HT-29 (cell line): ENCODE data around the gene TRAF5. TPM values are rescaled to one million over a fixed set of nuclear protein-coding genes. Genes with fewer than 3 reads are reported as not detected.
"Not testable (repeated sequence)": the region's sequence is repeated elsewhere in the genome, so short reads cannot be mapped to it uniquely, and the experiment has no call there.

Experiments
- DNase-seq: peaks from one replicate; pipeline ENCODE4 v3.0.0-alpha.2; 2015; ENCODE audit warnings: low spot score
- total RNA-seq: library from RNA; depleted of rRNA; stranded (reverse); fragments of >200 nt; shearing (Covaris generic); gene quantifications from 2 replicates; pipeline ENCODE4 v1.2.3, GENCODE V29; 2014; rRNA removed

The TRAF5 gene, protein sequence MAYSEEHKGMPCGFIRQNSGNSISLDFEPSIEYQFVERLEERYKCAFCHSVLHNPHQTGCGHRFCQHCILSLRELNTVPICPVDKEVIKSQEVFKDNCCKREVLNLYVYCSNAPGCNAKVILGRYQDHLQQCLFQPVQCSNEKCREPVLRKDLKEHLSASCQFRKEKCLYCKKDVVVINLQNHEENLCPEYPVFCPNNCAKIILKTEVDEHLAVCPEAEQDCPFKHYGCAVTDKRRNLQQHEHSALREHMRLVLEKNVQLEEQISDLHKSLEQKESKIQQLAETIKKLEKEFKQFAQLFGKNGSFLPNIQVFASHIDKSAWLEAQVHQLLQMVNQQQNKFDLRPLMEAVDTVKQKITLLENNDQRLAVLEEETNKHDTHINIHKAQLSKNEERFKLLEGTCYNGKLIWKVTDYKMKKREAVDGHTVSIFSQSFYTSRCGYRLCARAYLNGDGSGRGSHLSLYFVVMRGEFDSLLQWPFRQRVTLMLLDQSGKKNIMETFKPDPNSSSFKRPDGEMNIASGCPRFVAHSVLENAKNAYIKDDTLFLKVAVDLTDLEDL
- total RNA-seq, result 9.4 and 10.5 TPM in 2 replicates

DNA sequence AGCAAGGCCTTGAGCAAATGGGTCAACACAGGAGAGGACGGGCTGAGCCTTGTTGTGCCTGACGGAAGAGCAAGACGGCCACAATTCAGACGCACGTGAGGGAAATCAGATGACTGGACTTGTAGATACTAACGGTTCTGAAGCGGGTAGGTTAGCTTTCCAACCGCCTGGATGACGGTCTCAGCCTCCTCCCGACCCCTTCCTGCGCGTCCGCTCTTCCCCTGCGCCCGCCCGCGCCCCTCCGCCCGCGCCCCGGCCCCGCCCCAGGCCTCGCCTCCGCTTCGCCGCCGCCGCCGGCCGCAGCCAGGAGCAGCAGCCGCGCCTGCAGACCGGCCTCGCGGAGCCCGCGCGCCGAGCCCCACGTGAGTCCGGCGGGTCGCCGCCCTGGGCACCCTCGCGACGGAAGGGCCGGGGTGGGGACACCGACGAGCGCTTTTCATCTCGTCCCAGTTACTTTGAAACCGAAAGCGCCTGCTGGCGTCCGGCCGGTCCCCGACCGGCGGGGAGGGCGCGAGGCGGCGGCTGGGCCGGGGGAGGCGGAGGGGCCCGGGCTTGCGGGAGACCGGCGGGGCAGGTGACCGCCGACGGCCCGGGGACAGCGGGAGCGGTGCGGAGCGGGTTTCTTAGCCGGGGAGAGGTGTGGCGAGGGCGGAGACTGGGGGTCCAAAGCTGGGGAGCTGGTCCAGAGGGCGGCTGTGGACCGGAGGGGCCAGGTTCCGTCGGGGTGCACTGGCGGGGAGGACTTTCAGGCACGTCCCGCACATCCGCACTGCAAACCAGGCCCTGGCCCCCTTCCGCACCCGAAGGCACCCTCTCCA lies at the start of gene TRAF5:
Gene TRAF5, plus strand, starts transcription at position 306 of the 818 bp plus-strand sequence. CDS start 26,407 bp downstream, outside the sequence.
- DNase-seq, result no peak

DNA sequence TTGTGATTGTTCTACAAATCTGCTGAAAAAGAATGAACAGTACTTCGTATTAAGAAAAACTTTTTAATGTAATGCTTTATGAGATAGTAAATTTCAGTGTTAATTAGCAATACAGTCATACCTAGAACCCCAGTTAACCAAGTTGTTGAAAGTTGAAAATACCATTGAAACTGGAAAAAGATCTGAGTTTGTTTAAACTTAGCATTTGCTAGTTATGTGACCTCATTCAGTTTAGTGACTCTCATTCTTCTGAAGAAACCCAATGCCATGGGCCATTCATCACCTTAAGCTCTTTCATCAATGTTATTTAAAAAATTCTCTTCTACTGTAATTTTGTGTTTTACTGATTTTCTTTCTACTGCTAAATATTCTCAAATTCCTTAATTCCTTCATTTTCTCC lies 47.3 kb upstream of the TRAF5 start:
- DNase-seq, result no peak

DNA sequence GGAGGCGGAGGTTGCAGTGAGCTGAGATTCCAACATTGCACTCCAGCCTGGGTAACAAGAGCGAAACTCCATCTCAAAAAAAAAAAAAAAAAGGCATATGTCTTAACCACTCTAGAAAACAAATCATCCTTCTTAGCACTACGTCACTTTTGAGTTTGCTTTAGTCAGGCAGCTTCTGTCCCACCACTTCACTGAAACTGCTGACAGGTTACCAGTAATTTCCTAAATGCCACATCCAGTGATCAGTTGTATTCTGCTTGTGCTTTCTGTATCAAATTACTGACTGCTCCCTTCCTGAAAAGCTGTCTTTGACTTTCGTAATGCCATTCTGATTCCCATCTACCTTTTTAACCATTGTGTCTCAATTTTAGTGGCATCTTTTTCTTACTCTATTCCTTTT lies 45.7 kb upstream of the TRAF5 start:
- no peak for DNase-seq

DNA sequence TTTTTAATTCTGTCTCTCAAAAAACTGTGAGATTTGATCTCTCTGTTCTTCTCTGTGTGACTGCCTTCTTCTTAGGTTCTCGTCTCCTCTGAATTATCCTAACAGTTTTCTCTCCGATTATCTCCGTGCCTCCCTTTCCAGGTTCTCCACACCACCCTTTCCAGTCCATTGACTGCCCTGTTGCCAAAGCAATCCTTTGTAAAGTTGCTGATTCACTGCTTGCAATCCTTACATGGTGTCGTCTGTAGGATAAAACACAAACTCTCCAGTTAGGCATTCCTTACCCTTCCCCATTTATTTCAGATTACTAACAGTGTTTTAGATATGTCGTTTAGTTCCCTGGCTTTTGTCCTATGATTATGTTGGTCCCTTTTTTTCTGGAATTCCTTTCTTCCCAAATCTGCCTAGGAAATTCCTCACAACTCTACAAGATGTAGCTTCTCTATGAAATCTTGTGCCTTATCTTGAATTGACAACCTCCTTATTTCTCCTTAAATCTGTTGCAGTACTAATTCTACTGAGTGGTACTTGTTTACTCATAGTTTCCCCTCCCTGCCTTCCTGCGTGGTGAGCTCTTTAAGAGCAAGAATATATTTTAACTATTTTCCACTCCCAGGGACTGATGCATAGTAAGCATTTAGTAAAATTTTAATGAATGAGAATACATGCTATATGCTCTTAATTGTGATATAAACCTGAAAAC lies 45.2 kb upstream of the TRAF5 start:
- no peak for DNase-seq

DNA sequence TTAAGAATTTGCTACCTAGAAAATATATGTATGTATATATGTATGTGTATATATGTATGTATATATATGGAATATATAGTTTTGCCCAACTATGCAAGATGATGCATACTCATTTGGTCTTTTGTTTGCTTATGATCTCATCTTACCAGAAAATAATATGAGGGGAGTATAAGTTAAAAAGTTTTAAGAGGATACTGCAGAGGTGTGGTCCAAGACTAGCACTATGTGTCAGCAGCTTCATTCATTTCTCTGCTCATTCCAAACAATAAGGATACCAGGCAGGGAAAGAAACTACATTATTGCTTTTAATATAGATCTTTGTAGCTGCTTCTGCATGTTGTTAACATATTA lies 44.6 kb upstream of the TRAF5 start:
- no peak for DNase-seq

DNA sequence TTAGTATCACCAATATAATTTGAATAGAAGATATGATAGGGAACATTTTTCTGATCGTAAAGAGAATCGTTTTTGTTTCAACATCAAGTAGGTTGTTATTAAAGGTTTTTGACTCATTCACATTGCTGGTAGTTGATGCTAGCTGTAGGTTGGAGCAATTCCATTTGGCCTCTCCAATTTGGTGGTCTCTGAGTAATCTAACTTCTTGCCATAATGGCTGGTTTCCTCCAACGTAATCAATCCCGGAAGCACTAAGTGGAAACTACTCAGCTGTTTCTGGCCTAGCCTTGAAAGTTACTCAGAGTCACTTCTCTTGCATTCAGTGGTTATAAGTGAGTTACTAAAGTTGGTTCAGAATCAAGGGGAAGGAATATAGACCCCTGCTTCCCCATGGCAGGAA lies 41.4 kb upstream of the TRAF5 start:
- no peak for DNase-seq

DNA sequence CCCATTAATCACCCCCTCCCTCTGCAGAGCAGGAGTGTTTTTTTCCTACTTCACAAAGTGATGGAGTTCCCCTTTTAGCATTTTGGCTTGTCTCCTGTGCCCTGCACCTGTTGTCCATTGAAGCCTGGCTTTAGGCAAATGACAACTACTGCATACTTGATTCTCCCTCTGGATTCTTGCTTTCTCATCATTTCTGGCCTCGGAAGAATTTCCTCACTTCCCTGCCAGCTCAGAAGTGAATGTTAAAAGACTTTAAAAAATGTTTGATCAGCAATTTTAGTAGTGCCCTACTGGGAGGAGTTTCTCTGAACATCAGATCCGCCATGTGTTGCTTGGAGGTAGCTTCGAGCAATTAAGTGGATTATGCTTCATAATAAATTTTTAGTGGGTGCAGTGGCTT lies 39.4 kb upstream of the TRAF5 start:
- DNase-seq, result no peak

DNA sequence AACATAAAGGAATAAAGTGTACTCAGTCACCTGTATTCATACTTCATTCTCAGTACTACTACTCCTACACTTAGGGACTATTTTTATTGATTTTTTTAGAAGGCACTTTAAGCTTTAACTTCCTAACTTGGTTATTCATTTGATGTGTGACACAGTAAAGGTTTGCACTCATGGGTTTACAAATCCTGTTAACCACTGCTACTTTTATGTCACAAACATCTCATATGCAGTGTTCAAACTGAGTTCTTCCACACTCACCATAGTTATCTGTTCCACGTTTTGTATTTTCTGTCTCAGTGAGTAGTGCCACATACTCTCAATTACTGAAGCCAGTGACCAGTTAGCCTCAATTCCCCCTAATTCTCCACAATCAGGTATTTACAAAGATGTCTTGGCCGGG lies 34.2 kb upstream of the TRAF5 start:
- DNase-seq, result no peak

DNA sequence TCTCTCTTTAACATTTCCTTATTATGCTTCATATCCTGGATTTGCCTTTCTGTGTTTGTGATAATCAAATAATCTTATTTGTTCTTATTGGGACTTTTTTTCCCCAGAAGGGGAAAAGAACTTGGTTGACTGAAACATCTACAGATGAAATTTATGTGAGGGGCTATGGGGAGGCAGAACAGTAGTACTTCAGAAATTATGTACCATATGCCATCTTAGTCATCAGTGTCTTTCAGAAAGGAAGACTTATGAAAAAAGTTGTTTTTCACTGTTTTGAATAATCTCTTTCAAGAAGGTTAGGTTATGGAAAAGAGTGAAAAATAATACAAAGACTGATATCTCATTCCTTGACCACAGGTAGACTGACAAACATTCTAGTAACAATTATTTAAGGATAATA lies 30.2 kb upstream of the TRAF5 start:
- DNase-seq, result no peak

DNA sequence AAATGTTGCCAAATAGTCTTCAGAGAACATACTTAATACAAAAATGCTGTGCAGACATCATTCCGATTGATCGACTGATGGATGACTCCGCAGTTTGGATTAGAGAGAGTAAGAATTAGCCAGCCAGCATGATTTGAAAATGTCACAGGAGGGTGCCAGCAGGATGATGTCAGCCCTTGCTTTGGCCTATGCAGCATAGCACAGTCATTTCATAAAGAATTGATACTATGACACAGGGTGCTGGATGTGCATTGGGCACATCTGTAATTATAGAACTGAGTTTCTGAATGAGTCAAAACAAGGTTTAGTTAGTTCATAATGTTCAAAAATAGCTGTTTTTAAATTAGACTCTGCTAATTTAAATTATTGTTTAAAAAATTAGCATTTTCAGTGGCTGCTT lies 21.6 kb upstream of the TRAF5 start:
- DNase-seq, result no peak

DNA sequence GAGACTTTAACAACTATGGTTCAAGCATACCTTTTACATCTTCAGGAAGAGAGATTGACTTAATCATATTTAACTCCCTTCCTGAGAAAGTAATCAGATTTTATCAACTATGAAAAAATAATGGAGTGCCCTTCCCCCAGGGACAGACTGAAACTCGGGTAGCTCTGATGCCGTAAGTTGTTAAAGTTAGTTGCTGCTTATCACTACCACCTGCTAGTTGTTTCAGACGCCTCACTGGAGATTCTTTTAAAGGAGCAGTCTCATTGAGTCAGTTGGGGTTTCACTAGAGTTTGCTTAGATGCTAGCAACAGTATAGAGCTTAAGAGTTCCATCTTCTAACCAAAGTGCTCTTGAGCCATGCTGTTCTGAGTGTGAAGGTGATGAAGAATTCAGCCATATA lies 17.0 kb upstream of the TRAF5 start:
- no peak for DNase-seq

DNA sequence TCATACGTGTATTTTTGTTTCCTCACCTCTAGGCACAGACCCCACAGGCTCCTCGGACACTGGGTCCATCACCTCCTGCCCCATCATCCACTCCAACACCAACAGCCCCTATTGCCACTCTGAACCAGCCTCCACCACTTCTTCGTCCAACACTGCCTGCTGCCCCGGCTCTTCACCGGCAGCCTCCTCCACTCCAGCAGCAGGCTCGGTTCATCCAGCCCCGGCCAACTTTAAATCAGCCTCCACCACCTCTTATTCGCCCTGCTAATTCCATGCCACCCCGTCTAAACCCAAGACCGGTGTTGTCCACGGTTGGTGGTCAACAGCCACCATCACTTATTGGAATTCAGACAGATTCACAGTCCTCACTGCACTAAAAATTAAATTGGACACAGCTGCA lies 13.2 kb upstream of the TRAF5 start:
- no peak for DNase-seq

DNA sequence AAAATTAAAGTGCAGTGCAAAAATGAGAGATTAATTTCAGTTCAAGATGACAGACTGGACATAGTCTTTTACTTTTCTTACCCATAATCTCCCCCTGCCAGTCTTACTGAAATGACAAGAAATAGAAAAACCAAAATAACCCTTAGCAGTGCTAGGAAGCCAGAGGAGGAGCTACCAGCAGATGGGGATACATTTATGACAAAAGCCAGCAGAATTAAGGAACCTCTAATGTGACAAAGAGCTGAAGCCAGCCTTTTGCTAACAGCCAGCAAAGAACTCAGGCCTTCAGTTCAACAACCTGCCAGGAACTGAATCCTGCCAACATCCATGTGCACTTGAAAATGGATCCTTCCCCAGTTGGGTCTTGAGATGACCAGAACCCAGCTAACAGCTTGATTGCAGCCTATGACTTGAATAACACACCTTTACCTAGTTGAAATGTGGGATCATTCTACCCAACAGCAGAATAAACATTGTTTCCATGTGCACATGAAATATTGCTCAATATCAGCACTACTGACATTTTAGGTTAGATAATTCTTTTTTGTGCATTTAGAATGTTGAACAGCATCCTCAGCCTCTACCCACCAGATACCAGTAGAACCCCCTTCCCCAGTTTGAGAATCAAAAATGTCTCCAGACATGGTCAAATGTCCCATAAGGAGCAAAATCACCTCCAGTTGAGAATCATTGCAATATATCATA lies 7.9 kb upstream of the TRAF5 start:
- no peak for DNase-seq

DNA sequence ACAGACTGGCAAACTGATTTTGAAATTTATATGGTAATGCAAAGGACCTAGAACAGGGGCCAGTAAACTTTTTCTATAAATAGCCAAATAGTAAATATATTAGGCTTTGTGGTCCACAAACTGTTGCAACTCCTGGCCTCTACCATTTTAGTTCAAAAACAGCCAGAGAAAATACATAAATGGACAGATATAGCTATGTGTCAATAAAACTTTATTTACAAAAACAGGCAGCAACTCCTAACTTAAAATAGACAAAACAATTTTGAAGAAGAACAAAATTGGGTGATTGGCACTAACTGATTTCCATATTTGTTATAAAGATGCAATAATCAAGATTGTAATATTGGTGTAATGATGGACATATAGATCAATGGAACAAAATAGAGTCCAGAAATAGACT lies 6.7 kb upstream of the TRAF5 start:
- DNase-seq, result no peak

DNA sequence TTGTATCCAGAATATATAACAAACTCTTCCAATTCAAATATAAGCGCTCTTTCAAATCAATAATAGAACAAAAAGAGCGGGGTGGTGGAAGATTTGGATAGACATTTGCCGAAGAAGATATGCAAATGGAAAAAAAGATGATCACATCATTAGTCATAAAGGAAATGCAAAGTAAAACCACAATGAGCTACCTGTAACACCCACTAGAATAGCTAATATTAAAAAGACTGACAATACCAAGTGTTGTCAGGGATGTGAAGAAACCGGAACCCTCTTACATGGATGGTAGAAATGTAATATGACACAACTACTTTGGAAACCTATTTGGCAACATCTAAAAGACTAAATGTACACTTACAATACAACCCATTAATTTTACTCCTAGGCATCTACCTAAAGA lies 5.7 kb upstream of the TRAF5 start:
- no peak for DNase-seq

DNA sequence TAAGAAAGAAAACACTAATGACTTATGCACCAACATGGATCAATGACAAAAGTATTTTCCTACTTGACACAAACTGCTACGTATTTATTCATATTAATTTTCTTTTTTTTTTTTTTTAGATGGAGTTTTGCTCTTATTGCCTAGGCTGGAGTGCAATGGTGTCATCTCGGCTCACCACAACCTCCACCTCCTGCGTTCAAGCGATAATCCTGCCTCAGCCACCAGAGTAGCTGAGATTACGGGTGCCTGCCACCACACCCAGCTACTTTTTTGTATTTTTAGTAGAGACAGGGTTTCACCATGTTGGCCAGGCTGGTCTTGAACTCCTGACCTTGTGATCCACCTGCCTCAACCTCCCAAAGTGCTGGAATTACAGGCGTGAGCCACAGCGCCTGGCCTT lies 5.0 kb upstream of the TRAF5 start:
- DNase-seq, result not testable (repeated sequence)

DNA sequence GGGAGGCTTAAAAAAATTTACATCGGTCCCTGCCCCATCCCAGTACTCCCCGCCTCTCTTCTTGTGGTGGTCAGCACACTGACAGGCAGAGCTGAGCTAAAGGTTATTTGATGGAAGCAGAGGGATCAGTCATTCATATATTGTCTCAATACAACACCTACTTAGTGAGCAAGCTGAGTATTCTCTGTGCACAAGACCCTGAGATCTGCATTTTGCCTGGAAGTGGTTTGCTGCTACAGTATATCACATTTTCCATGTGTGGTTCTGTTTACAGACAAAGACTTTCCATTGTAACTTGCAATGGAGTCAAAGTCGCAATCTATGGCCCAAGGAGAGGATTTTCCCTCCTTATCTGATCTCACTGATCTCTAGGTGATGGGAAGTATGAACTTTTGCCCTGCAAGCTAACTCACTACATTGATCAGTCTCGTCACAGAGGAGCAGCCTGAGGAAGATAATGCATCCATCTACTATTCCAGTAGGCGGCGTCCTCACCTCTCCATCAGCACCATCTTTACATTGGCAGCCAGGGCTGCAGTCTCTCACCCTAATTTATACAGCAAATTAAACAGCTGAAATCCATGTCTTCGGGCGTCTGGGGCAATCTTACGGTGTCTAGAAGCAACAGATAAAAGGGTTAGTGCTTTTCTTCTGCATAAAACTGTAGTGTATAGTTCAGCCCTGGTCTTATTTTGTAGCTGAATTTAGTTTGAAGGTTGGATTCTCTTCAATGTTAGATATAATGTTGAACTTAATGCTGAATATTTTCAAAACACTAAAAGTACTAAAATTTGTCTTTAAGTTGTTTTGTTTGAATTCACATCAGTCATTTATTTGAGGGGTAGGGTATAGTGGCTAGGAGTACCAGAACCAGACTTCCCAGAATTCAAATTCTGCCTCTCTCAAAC lies 3.2 kb upstream of the TRAF5 start:
- DNase-seq, result peak; percentile 84

DNA sequence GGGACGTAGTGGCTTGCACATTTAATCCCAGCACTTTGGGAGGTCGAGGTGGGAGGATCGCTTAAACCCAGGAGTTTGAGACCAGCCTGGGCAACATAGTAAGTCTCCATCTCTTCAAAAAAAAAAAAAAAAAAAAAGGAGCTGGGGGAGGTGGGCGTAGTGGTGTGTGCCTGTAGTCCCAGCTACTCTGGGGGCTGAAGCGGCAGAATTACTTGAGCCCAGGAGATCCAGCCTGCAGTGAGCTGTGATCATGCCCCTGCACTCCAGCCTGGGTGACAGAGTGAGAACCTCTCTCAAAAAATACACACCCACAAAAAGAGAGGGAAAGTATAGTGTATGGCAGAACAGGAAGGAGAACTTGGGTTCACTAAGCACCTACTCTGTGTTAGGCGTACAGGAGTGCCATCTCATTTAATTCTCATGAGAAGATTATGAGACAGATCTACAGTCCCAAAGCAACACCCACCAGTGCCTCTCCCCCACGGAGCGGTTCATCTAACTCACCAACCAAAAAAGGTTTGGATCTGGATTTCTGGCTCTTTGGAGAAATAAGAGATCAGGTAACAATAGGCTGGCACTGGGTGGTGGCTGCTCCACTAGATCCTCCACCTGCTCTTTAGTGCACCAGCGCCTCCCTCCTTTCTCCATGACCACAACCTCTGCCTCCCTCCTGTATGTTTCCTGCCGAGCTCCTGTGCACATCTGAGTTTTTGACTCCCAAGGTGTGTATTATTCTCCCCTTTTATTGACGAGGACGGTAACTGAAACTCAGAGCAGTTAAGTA lies 1.4 kb upstream of the TRAF5 start:
- no peak for DNase-seq

DNA sequence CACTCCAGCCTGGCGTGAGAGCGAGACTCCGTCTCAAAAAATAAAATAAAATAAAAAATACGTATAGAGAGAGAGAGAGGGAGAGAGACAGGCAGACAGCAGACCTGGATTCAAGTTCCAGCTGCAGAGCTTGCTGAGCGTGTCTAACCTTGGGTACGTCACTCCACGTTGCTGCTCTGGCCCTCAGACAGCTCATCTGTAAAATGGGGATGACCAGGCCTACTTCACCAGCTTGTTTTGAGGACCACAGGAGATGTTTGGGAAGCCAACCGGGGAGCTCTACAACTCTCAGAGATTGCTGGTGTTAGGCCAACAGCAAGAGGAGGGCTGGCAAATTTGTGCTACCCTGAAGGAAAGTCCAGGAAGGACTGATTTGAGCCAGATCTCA lies 499 bp upstream of the TRAF5 start:
- DNase-seq, result no peak
